Natural killer cell (primary cell): ENCODE measurements around the gene ARMC9. TPM values are rescaled to one million over a fixed set of nuclear protein-coding genes. Genes with fewer than 3 reads are reported as not detected.

ENCODE experiments used
- ATAC-seq, 3 donors: fragments of 150-1000 bp in 2 of 3; fragments of 200-7000 bp in 1 of 3; cut with Tn5 transposase; 1 replicate in 1 of 3; 2 replicates in 2 of 3; pipeline ENCODE4 v1.10.0; 2021; ENCODE audit warnings: mild to moderate bottlenecking in 2 of 3, moderate library complexity in 2 of 3
- DNase-seq, 2 donors: peaks; one replicate each; pipeline versions ENCODE4 v3.0.0 to v3.0.0-alpha.2; 2013 to 2021; ENCODE audit warnings: mixed read lengths in 1 of 2
- H3K27ac ChIP-seq: one replicate; pipeline ENCODE4 v1.5.1; 2013; ENCODE audit warnings: mild to moderate bottlenecking, low read length
- H3K27me3 ChIP-seq: one replicate; pipeline ENCODE4 v1.6.1; 2013; ENCODE audit warnings: low read length; ENCODE audit not compliant: control insufficient read depth, insufficient read depth
- H3K36me3 ChIP-seq: one replicate; pipeline ENCODE4 v1.6.1; 2013; ENCODE audit warnings: low read length; ENCODE audit not compliant: control insufficient read depth, insufficient read depth
- H3K4me1 ChIP-seq: one replicate; pipeline ENCODE4 v1.6.1; 2013; ENCODE audit warnings: low read length; ENCODE audit not compliant: control insufficient read depth, insufficient read depth
- H3K4me3 ChIP-seq: one replicate; pipeline ENCODE4 v1.5.1; 2013; ENCODE audit warnings: low read length
- H3K9me3 ChIP-seq: one replicate; pipeline ENCODE4 v1.6.1; 2013; ENCODE audit warnings: low read length; ENCODE audit not compliant: control insufficient read depth, insufficient read depth
- H3K27ac Mint-ChIP-seq, 2 donors: one replicate each; pipeline ENCODE4 v1.8.0; 2022; ENCODE audit warnings: mild to moderate bottlenecking in 2 of 2, mixed read lengths in 2 of 2, moderate library complexity in 1 of 2
- H3K27me3 Mint-ChIP-seq, 2 donors: one replicate each; pipeline ENCODE4 v1.8.0; 2022; ENCODE audit warnings: low read depth in 2 of 2, mixed read lengths in 2 of 2
- H3K36me3 Mint-ChIP-seq: one replicate; pipeline ENCODE4 v1.8.0; 2022; ENCODE audit warnings: mixed read lengths
- H3K4me1 Mint-ChIP-seq, 2 donors: one replicate each; pipeline ENCODE4 v1.8.0; 2022; ENCODE audit warnings: mixed read lengths in 2 of 2
- H3K4me3 Mint-ChIP-seq: one replicate; pipeline ENCODE4 v1.8.0; 2022; ENCODE audit warnings: mild to moderate bottlenecking, moderate library complexity, mixed read lengths
- H3K9me3 Mint-ChIP-seq, 2 donors: one replicate each; pipeline ENCODE4 v1.8.0; 2022; ENCODE audit warnings: mixed read lengths in 2 of 2
- WGBS: methylation state at CpG from one replicate; pipeline ENCODE4 v1.1.7; 2013; ENCODE audit warnings: missing lambda C conversion rate; ENCODE audit not compliant: insufficient coverage; 5-methylcytosine and 5-hydroxymethylcytosine counted together
- intact Hi-C: fragments of 100-400 bp; cut with micrococcal nuclease; formaldehyde crosslinking; loops from one replicate; pipeline ENCODE4 v1.14.2; 2022
- total RNA-seq, 4 donors: library from RNA; stranded (reverse); fragments of 120-200 nt in 1 of 4; gene quantifications; one replicate each; pipeline versions ENCODE4 v1.2.3 to v1.2.4, GENCODE V29; 2013 to 2022
- TF ChIP-seq, protein P1 (sequence below): fragments of 200-600 bp; IDR thresholded peaks from one replicate; pipeline ENCODE4 v1.8.0; 2022; ENCODE audit warnings: antibody characterized with exemption

The ARMC9 gene
- total RNA-seq, 3 donors from 2014 or later (not counting 1 experiment from before 2014, with no cell fraction given), result 1.2 to 2.3 (median 2.0) TPM

- intact Hi-C loops, result no loop called here
Measured at GRCh38 chr2:231288590-231288989, 90.2 kb downstream of the ARMC9 start.

DNA sequence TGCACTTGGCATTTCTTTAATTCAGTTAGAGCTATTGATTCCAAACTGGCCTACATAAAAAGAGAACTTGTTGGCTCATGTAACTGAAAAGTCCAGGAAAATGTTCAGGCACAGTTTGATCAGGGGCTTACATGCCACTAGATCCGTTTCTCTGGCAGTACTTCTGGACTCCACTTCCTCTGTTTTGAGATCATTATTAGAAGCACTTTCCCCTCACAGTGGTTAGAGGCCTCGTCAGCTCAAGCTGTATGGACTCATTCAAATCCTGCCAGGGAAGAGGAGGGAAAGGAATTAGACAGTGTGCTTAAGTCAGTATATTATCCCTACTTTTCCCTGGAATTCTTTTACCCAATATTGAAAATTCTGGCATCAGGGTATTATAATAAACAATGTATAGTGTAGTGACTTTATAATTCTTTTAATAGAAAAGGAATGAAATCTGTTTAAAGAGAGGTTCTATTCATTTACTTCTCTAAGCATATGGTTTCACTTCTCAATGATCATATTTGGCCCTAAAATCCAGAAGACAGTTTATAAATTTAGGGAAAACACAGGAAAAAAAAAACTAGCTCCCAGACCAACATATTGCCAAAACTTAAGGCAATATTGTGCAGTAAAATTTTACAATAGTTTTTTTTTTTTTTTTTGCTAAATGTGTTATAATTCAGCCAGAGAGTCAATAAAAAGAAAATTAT lies 92.0 kb downstream of the ARMC9 start:
- Histone ChIP-seq H3K36me3 (no peaks in the 10 kb centered on the region), H3K27ac (no peak overlapping the region), H3K27me3 (no peaks in the 10 kb centered on the region), H3K4me1 (peaks cover 13% of the 10 kb centered on the region), H3K4me3 (no peak overlapping the region), H3K9me3 (no peaks in the 10 kb centered on the region)
- Mint-ChIP-seq H3K27me3 (no peaks in the 10 kb centered on the region), H3K27ac (no peak overlapping the region), H3K9me3 (no peaks in the 10 kb centered on the region), H3K4me3 (no peak overlapping the region), H3K4me1 (peaks cover 14 to 16% of the 10 kb centered on the region in 2 donors), H3K36me3 (no peaks in the 10 kb centered on the region)
- 50% methylated on average over 1 of the region's 2 CpGs for WGBS
- no peak for DNase-seq
- ATAC-seq, result no peak
- intact Hi-C loops, result no loop called here
- TF ChIP-seq, protein P1, sequence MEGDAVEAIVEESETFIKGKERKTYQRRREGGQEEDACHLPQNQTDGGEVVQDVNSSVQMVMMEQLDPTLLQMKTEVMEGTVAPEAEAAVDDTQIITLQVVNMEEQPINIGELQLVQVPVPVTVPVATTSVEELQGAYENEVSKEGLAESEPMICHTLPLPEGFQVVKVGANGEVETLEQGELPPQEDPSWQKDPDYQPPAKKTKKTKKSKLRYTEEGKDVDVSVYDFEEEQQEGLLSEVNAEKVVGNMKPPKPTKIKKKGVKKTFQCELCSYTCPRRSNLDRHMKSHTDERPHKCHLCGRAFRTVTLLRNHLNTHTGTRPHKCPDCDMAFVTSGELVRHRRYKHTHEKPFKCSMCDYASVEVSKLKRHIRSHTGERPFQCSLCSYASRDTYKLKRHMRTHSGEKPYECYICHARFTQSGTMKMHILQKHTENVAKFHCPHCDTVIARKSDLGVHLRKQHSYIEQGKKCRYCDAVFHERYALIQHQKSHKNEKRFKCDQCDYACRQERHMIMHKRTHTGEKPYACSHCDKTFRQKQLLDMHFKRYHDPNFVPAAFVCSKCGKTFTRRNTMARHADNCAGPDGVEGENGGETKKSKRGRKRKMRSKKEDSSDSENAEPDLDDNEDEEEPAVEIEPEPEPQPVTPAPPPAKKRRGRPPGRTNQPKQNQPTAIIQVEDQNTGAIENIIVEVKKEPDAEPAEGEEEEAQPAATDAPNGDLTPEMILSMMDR, result no peak

More at GRCh38 chr2:231288590-231288989, 90.2 kb downstream of the ARMC9 start:
- DNase-seq (no peak), ATAC-seq (no peak)
- H3K4me3 Mint-ChIP-seq, result no peak overlapping the region
- 87% methylated on average over 7 of the region's 7 CpGs for WGBS
- no peaks in the 10 kb centered on the region for H3K9me3 Mint-ChIP-seq
- H3K27ac Mint-ChIP-seq, result no peak overlapping the region
- TF ChIP-seq, protein P1, result no peak
- peaks cover 4% of the 10 kb centered on the region for H3K4me1 ChIP-seq
- no peak overlapping the region for H3K27ac ChIP-seq
- H3K27me3 Mint-ChIP-seq, result no peaks in the 10 kb centered on the region
- no peaks in the 10 kb centered on the region for H3K9me3 ChIP-seq
- H3K36me3 Mint-ChIP-seq, result no peaks in the 10 kb centered on the region
- no peaks in the 10 kb centered on the region for H3K36me3 ChIP-seq
- H3K4me3 ChIP-seq, result no peak overlapping the region
- no peaks in the 10 kb centered on the region for H3K27me3 ChIP-seq
- peaks cover 4 to 5% of the 10 kb centered on the region in 2 donors for H3K4me1 Mint-ChIP-seq

DNA sequence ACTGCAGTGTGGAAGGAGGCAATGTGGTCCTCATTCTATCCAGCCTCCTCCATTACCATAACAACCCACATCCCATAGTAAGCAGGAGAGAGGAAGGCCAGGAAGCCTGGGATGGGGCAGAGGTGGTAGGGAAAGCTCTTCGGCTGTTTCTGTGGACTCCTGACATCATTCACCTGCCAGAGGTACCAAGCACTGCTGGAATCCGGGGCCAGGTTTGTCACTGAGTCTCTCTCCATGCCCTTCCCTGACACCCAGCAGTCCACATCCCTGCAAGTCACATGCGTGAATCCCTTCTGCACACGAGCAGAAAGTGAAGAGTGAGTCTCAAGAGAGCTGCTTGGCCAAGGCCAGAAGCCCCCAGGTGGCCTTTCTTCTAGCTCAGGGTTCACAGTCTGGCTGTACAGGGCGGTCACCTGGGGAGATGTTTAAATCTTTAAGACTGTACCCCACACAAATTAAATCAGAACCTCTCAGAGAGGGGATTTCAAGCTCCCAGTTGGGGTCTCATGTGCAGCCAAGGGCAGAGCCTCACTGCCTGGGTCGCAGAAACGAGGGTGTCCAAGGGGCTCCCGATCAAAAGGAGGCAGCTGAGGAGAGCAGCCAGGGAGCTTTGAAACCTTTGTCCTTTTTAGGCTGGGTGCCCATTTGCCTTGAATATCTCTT lies 94.2 kb downstream of the ARMC9 start:
- Mint-ChIP-seq H3K27me3 (no peaks in the 10 kb centered on the region), H3K36me3 (no peaks in the 10 kb centered on the region), H3K4me3 (no peak overlapping the region), H3K27ac (no peak overlapping the region), H3K4me1 (peaks cover 21% of the 10 kb centered on the region in 2 donors), H3K9me3 (no peaks in the 10 kb centered on the region)
- Histone ChIP-seq H3K27me3 (no peaks in the 10 kb centered on the region), H3K27ac (no peak overlapping the region), H3K9me3 (no peaks in the 10 kb centered on the region), H3K4me3 (no peak overlapping the region), H3K4me1 (peaks cover 13% of the 10 kb centered on the region), H3K36me3 (no peaks in the 10 kb centered on the region)
- no peak for ATAC-seq
- TF ChIP-seq, protein P1, result no peak
- DNase-seq, result no peak
- intact Hi-C loops, result no loop called here
- 90% methylated on average over 7 of the region's 8 CpGs for WGBS
